ENCODE results near the gene COX7B2.

The COX7B2 gene

GRCh38 chr4:46886711-46887110, 22.3 kb downstream of the COX7B2 start:
- DNase-seq = no peak

GRCh38 chr4:46878641-46879040, 30.4 kb downstream of the COX7B2 start:
- DNase-seq = no peak

- DNase-seq = no peak
These were observed 34.2 kb downstream of the COX7B2 start for GRCh38 chr4:46874811-46875210.

GRCh38 chr4:46870411-46870810, 38.6 kb downstream of the COX7B2 start:
- no peak for DNase-seq

GRCh38 chr4:46856333-46856732, 52.7 kb downstream of the COX7B2 start:
- no peak for DNase-seq

GRCh38 chr4:46852800-46853199, 56.2 kb downstream of the COX7B2 start:
- DNase-seq = no peak

GRCh38 chr4:46850026-46850425, 59.0 kb downstream of the COX7B2 start:
- no peak for DNase-seq

- peak; percentile 33 for DNase-seq
These were observed 64.6 kb downstream of the COX7B2 start for GRCh38 chr4:46844325-46844917.

GRCh38 chr4:46839128-46839527, 69.9 kb downstream of the COX7B2 start:
- no peak for DNase-seq

GRCh38 chr4:46837639-46838038, 71.4 kb downstream of the COX7B2 start:
- no peak for DNase-seq

GRCh38 chr4:46836584-46836983, 72.5 kb downstream of the COX7B2 start:
- DNase-seq = no peak

- no peak for DNase-seq
These were observed 78.0 kb downstream of the COX7B2 start for GRCh38 chr4:46830971-46831454.

- no peak for DNase-seq
These were observed 88.9 kb downstream of the COX7B2 start for GRCh38 chr4:46820154-46820553.

GRCh38 chr4:46819095-46819494, 90.0 kb downstream of the COX7B2 start:
- DNase-seq = no peak

- DNase-seq = no peak
These were observed 90.4 kb downstream of the COX7B2 start for GRCh38 chr4:46818604-46819003.

GRCh38 chr4:46817806-46818205, 91.2 kb downstream of the COX7B2 start:
- DNase-seq = no peak

- DNase-seq = no peak
These were observed 104.1 kb downstream of the COX7B2 start for GRCh38 chr4:46804781-46805413.

- DNase-seq = no peak
These were observed 116.0 kb downstream of the COX7B2 start for GRCh38 chr4:46793036-46793435.

- no peak for DNase-seq
These were observed 127.5 kb downstream of the COX7B2 start for GRCh38 chr4:46781434-46782092.

GRCh38 chr4:46765465-46765864, 143.6 kb downstream of the COX7B2 start:
- DNase-seq = no peak

- no peak for DNase-seq
These were observed 179.0 kb downstream of the COX7B2 start for GRCh38 chr4:46730075-46730474.

GRCh38 chr4:46720055-46720454, 189.0 kb downstream of the COX7B2 start:
- DNase-seq = no peak

GRCh38 chr4:46717950-46718349, 191.1 kb downstream of the COX7B2 start:
- DNase-seq = no peak

GRCh38 chr4:46715468-46715867, 193.6 kb downstream of the COX7B2 start:
- DNase-seq = no peak
